Left ventricle myocardium inferior (tissue), 1 donor: ENCODE data around the gene ATAD2B. TPM values are rescaled to one million over a fixed set of nuclear protein-coding genes. Genes with fewer than 3 reads are reported as not detected.

Source experiments
- DNase-seq: peaks from one replicate; pipeline ENCODE4 v3.0.0-alpha.2; 2020
- H3K27ac ChIP-seq: fragments of 200-600 bp; replicated peaks from 2 replicates; pipeline ENCODE4 v1.8.0; 2021
- H3K27me3 ChIP-seq: fragments of 200-600 bp; 2 replicates; pipeline ENCODE4 v1.8.0; 2021; ENCODE audit warnings: low read depth
- H3K36me3 ChIP-seq: fragments of 200-600 bp; 2 replicates; pipeline ENCODE4 v1.8.0; 2021
- H3K4me1 ChIP-seq: fragments of 200-600 bp; 2 replicates; pipeline ENCODE4 v1.8.0; 2021
- H3K4me3 ChIP-seq: fragments of 200-600 bp; 2 replicates; pipeline ENCODE4 v1.8.0; 2021; ENCODE audit warnings: mild to moderate bottlenecking, moderate library complexity
- H3K9me3 ChIP-seq: fragments of 200-600 bp; replicated peaks from 2 replicates; pipeline ENCODE4 v1.8.0; 2021
- intact Hi-C: fragments of 100-400 bp; cut with micrococcal nuclease; formaldehyde crosslinking; loops from one replicate; pipeline ENCODE4 v1.11.0; 2022
- total RNA-seq: library from RNA; stranded (reverse); fragmentation: NEBNext Ultra II Directional; extraction: Animal tissue kit (Norgen Biotek cat#: 25700); gene quantifications from one replicate; pipeline ENCODE4 v1.2.1, GENCODE V29; 2021
- TF ChIP-seq, protein P1 (sequence below): fragments of 200-600 bp; IDR thresholded peaks from 2 replicates; pipeline ENCODE4 v1.8.0; 2021; ENCODE audit warnings: antibody characterized with exemption, mild to moderate bottlenecking, borderline replicate concordance
- donor health status: DM: no; HTN: yes; CAD: no; lungs with severe emphysema.

ATAD2B gene
- total RNA-seq, 1 donor from 2014 or later: 7.9 TPM

DNA sequence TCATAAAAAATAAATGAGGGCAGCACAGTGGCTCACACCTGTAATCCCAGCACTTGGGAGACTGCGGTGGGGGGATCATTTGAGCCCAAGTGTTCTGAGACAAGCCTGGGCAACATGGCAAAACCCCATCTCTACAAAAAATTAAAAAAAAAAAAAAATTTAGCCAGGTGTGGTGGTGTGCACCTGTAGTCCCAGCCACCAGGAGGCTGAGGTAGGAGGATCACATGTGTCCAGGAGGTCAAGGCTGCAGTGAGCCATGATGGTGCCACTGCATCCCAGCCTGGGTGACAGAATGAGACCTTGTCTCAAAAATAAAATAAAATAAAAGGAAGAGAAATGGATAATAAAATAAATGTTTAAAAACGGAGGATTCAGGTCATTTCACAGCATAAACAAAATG is 113.5 kb downstream of the ATAD2B start:
- no peak overlapping the region for H3K4me3 ChIP-seq
- H3K4me1 ChIP-seq: no peaks in the 10 kb centered on the region
- no peaks in the 10 kb centered on the region for H3K9me3 ChIP-seq
- no peaks in the 10 kb centered on the region for H3K27me3 ChIP-seq
- TF ChIP-seq, protein P1, sequence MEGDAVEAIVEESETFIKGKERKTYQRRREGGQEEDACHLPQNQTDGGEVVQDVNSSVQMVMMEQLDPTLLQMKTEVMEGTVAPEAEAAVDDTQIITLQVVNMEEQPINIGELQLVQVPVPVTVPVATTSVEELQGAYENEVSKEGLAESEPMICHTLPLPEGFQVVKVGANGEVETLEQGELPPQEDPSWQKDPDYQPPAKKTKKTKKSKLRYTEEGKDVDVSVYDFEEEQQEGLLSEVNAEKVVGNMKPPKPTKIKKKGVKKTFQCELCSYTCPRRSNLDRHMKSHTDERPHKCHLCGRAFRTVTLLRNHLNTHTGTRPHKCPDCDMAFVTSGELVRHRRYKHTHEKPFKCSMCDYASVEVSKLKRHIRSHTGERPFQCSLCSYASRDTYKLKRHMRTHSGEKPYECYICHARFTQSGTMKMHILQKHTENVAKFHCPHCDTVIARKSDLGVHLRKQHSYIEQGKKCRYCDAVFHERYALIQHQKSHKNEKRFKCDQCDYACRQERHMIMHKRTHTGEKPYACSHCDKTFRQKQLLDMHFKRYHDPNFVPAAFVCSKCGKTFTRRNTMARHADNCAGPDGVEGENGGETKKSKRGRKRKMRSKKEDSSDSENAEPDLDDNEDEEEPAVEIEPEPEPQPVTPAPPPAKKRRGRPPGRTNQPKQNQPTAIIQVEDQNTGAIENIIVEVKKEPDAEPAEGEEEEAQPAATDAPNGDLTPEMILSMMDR: no peak
- no peak overlapping the region for H3K27ac ChIP-seq
- no peak for DNase-seq
- intact Hi-C loops: no loop called here
- peaks cover 40% of the 10 kb centered on the region for H3K36me3 ChIP-seq

DNA sequence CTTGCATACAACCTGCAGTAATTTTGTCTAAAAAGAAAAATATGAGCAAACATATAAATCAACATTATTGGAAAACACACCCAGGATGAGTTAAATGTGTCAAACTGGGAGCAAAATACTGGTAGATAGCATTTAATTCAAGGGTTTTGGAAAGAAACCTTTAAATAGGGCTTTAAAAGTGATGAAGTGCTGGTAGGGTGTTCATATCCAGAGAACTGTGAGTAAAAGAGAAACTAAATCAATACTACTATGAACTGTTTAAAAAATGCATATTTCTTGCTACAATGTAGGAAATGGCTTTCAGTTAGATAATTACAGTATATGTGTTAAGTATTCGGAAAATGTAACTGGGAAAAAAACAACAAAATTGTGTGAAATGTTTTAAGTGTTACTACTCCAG is 117.8 kb downstream of the ATAD2B start:
- intact Hi-C loops: no loop called here
- Histone ChIP-seq H3K36me3 (peaks cover 28% of the 10 kb centered on the region), H3K27ac (no peak overlapping the region), H3K4me1 (peaks cover 4% of the 10 kb centered on the region), H3K4me3 (no peak overlapping the region), H3K27me3 (no peaks in the 10 kb centered on the region), H3K9me3 (no peaks in the 10 kb centered on the region)
- no peak for DNase-seq
- TF ChIP-seq, protein P1: no peak

DNA sequence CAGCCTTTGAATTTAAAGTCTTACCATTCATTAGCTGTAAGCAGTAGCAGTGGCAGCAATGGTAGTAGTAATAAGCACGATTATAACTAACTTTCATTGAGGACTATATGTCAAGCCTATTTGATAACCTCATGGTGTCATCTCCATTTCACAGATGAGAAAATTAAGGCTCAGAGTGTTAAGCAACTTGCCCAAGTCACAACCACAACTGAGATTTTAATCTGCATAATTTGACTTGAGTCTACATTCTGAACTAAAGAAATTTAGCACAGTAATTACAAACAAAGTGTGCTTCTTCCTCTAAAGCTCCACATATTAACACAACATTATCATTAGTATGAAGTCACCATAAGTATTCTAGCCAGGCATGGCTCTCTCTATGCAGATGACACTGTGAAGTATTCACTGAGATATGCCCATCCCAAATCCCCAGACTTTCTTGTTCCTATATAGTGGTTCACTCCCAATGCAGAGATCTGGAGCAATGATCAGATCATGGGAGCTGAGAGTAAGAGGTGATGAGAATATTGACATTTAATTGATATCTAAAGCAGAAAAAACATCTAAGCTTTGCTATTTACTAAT is 120.2 kb downstream of the ATAD2B start:
- Histone ChIP-seq H3K4me3 (no peak overlapping the region), H3K4me1 (peaks cover 15% of the 10 kb centered on the region), H3K27me3 (no peaks in the 10 kb centered on the region), H3K9me3 (no peaks in the 10 kb centered on the region), H3K27ac (no peak overlapping the region), H3K36me3 (peaks cover 25% of the 10 kb centered on the region)
- no peak for DNase-seq
- intact Hi-C loops: no loop called here
- TF ChIP-seq, protein P1: no peak

DNA sequence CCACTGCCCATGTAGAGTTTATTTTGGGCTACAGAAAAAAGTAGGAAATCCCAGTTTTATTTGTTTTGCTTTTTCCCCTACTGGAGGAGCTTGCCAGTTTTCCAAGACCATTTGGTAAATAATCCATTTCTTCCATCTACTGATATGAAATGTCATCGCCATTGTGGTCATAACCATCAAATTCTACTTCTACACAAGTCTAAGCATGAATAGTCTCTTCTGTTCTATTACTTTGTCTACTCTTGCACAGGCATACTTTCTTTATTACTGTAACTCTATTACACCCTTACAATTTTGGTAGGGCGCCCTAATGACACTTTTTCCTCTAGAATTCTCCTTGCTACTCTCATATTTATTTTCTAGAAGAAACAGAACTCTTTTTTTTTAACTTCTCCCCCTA is 120.7 kb downstream of the ATAD2B start:
- no peak overlapping the region for H3K4me3 ChIP-seq
- H3K27me3 ChIP-seq: no peaks in the 10 kb centered on the region
- no peak for DNase-seq
- intact Hi-C loops: no loop called here
- H3K4me1 ChIP-seq: peaks cover 15% of the 10 kb centered on the region
- no peaks in the 10 kb centered on the region for H3K9me3 ChIP-seq
- TF ChIP-seq, protein P1: no peak
- H3K36me3 ChIP-seq: peaks cover 22% of the 10 kb centered on the region
- H3K27ac ChIP-seq: no peak overlapping the region

DNA sequence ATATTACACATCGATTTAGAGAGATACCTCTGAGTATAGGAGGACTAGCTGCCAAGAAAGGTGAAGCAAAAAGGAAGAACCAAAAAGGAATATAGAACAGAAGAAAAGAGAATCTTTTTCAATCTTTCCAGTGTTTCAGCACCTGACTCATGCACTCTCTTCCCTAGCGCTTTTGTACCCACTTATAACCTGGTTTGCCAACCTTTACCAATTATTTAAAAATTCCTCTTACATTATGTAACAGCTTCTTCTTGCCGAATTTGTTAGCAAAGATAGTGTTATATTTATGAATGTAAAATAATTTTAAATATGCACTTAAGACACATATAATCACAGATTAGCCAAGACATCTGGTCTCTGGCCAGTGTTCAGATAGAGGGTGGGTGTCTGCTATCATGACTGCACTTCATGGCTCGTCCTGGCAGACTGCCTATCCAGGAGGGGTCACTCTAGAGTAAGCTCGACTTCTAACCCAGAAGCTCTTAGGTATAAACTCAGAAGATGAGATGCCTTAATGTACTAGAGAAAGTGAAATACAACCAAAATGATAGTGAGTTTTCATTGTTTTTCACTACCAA is 122.9 kb downstream of the ATAD2B start:
- TF ChIP-seq, protein P1: peak; percentile 28
- intact Hi-C loops: no loop called here
- Histone ChIP-seq H3K27me3 (no peaks in the 10 kb centered on the region), H3K4me1 (peaks cover 15% of the 10 kb centered on the region), H3K4me3 (no peak overlapping the region), H3K27ac (no peak overlapping the region), H3K36me3 (peaks cover 7% of the 10 kb centered on the region), H3K9me3 (no peaks in the 10 kb centered on the region)
- peak; percentile 31 for DNase-seq
